HG03378 (cell line): ENCODE data around the gene UGT1A6.

Experiments
- ATAC-seq: cut with Tn5 transposase; IDR thresholded peaks from one replicate; pipeline ENCODE4 v1.9.1; 2021; ENCODE audit warnings: mild to moderate bottlenecking, moderate library complexity; ENCODE audit not compliant: unreplicated experiment

UGT1A6 gene

DNA sequence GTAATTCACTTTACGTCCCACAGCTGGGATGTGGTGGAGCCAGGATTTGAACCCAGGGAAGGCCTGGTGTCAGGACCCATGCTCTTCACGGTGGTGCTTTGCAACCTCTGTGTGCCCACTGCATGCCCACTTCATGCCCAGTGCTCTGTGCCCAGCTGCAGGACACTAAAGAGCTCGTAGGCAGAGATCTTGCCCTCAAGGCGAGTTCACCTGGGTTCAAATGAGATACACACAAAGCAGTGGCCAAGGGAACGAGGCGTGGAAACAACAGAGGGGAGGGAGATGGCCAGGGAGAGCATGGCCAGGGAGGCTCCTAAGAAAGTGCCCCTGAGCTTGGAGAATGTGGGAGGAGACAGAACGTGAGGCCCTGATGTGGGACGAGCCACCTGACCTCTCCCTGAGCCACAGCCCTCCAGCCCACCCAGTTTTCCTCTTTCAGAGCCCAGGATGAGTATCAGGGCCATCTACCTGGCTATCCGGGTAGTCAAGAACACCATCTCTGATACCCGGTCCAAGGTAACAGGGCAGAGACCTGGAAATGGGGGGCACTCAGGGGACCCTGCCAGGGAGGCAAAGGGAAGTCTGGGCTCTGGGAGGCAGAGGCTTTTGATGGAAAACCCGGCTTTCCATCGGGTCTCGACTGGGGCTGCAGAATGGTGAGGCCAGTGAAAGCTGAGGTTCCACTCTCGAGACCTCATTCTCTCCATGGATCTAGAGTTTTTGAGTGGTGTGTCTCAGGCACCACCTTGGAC, 105.8 kb downstream of the UGT1A6 start:
- ATAC-seq = no peak

DNA sequence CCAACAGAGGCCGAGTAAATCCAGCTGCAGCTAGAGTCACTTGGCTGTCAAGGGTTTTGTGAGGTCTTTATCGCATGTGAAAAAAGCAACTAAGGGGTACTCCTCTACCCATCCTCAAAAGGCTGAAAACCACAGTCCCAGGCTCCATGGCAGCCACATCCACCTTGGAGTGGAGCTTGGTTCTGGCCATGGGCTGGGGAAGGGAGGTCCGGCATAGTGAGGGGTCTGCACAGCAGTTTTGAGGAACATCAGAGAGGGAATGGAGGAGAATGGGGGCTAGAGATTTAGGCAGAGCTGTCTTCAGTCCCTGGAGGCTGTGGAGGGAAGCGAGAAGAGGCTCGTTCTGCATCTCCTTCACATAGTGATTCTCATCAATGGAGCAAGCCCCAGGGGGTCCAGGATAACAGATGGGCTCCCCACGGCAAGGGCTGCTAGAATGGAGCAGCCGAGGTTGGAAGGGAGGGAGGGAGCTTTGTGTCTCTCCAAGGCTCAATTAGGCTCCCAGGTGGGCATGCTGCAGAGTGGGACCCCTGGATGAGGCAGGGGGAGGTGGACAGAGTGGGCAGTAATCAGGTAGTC, 106.5 kb downstream of the UGT1A6 start:
- ATAC-seq = no peak

DNA sequence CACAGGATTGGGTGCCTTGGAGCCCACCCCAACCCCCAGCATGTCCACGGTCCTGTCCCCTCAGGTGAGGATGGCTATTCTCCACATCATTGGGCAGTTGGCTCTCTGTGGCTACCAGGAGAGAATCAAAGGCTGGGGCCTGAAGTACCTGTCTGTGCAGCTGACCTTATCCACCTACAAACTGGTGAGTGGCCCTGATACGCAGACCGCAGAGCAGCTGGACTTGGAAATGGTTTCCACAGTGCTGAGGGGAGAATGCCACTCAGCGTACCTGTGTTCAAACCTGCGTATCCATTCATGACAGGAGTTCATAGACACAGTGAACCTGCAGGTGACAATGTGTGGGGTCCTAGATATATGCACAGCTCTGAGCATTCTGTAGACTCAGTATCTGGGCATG, 107.0 kb downstream of the UGT1A6 start:
- no peak for ATAC-seq

DNA sequence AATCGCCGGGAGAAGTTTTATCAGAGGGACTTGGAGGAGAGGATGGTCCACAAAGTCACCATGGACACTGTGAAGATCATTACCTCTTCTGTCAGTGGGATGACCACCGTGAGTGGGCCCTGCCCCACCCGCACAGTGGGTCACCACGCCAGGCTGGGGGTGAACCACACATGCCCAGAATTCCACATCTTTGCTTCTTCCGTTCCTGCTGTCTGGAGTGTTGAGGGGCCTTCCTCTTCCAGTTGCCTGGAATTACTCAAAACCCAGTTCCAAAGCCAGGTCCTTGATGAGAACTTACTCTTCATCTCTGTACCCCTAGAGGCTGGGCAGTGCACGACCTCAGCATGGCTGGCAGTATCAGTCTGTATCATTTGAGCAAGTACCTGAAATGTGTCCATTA, 107.5 kb downstream of the UGT1A6 start:
- no peak for ATAC-seq

DNA sequence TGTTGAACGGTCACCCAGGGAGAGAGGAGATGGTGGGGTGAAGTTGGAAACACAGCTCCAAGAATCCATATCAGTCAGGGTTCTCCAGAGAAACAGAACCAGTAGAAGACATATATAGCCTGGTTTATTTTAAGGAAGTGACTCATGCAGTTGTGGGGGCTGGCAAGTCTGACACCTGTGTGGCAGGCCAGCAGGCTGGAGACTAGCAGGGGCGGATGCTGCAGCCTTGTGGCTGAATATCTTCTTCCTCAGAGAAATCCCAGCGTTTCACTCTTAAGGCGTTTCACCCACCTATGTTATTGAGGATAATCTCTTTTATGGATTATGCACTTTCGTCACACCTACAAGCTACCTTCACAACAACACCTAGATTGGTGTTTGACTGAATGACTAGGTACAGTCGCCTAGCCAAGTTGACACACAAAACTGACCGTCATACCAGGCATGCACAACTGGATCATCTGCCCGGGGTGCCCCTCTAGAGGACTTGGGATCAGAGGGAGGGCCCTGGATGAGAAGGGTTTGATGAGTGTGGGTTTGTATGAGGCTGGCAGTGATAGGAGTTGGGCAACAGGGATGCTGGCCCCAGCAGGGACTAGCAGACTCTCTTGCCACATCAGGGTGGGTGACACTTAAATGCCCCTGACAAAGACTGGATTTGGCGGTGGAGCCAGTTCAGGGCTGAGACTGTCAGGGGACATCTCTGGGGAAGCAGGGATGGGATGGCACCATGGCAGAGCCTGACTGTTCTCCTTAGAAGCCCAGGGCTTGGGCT, 108.9 kb downstream of the UGT1A6 start:
- no peak for ATAC-seq

DNA sequence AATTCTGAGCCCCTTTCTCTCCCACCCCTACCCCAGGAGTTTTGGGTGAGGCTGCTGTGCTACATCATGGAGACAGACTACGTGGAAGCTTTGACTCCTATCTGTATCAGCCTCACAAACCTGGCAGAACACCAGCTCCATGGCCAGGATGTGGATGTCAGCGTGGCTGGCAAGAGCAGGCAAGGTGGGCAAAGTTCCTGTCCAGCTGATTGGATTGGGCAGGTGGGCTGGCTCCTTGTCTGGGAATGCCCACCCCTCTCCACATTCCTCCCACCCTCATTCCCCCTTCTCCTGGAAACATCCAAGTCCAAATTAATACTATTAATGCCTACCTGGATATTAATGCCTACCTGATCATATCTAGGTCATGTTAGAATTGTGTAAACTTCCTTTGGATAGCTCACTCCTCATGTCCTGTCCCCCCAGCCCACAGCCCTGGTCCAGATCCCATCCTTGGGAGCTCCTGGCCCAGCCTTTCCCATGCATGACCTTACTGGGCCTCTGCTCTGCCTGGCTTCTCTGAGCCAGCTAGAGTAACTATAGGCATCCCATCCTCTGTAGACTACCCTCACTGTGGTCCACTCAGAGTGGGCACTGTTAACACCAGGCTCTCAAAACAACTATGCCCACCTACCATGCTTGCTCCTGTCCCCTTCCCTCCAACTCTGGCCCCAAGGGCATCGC, 109.6 kb downstream of the UGT1A6 start:
- ATAC-seq = no peak

DNA sequence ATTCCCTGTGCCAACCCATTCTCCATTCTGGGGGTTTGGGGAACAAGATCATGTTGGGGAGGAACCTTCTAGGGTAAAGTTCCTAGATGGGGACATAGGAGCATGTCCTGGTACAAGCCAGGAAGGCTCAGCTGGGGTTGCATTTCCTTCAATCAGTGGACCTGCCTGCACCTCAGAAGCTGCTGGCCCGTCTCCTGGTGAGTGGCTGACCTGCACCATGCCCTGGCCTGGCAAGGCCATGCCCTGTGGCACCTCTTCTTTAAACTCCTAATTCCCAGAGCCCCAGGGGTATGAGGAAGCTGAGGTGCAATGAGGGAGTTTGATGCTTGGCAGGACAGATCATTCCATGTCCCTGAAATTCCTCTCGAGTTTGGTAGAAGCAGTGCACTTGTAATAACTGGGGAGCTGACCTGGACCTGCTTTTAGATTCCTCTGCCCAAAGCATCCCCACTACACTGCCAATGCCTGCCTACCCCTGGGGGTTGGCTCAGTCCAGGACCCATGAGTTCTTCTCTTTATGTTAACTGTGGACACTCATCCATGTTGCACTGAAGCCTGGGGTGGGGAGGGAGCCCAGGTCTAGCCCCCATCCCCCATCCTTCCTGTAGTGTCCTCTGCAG, 110.7 kb downstream of the UGT1A6 start:
- ATAC-seq = no peak

DNA sequence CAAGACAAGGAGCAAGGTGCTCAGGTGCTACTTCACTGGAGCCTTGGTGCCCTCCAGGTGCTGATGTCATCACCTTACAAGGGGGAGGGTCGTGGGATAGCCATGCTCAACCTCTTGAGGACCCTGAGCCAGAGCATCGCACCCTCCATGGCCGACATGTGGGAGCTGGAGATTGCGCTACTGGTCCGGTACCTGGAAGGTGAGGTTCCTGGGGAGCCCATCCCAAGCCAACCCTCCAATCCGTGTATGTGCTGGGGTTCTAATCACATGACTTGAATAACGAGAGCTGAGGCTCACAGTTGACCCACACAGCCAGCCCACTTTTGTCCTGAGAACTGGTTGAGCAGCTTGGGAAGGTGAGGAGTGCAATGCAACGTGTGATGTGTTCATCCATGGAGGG, 111.3 kb downstream of the UGT1A6 start:
- no peak for ATAC-seq

DNA sequence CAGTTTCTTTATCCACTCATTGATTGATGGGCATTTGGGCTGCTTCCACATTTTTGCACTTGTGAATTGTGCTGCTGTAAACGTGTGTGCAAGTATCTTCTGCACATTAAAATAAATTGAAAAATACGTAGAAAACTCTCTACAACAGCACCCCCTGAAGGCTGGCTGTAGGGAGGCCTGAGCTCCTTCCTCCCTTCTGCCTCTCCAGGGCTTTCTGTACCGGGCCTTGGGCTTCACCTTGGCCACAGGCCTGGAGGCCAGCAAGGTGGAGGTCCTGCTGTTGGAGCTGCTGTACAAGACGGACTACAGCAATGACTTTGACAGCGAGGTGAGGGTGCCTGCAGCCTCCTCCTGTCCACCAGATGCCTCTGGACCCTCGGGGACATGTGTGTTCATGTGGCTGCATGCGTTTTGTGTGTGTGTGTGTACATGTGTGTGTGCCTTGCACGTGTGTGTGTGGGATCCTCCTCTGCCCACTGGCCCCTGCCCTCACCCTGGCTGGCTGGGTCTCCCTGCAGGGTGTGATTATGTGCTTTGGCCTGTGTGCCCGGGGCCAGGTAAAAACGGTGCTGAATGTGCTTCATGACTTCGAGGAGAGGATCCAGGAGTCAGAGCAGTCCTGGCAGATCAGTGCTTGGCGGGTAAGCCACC, 114.7 kb downstream of the UGT1A6 start:
- ATAC-seq = no peak

DNA sequence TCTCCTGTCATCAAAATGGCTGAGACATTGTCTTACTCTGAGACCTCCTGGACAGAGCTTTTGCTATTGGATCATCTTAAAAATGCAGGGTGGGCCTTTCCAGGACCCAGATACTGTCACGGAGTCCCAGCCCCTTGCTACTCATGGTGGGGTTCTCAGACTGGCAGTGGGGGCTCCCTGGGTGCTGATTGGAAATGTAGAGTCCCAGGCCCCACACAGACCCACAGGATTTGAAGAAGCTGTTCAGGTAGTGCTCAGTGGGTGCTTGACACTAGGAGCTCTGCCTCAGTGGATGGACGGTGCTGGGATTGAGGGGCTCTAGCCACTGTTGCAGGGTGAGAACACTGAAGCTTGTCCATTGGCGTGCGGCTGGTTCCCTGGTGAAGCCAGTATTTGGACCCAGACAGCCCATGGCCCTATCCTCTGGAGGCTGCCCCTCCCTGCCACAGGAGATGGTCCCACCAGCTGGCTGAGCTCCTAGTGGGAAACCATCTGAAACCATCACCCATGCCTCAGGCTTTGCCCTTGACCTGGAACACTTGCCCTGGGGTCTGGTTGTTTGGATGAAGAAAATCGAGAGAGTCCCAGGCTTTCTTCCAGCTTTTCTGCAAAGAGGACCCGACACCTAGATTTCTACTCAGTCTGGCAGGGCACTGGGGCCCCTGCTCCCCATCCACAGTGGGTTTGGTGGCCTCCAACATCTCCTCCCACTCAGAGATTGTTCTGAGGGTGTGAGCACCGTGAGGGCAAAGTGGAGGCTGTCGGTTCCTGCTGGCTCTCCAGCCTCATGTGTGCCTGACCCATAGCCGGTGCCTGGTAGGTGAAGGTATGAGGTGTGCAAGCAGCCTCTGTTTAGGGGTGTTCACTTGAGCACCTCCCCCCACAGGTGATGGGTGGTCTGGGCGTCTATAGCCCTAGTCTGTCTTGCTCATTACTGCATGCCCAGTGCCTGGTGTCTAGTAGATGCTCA, 115.6 kb downstream of the UGT1A6 start:
- ATAC-seq = no peak

DNA sequence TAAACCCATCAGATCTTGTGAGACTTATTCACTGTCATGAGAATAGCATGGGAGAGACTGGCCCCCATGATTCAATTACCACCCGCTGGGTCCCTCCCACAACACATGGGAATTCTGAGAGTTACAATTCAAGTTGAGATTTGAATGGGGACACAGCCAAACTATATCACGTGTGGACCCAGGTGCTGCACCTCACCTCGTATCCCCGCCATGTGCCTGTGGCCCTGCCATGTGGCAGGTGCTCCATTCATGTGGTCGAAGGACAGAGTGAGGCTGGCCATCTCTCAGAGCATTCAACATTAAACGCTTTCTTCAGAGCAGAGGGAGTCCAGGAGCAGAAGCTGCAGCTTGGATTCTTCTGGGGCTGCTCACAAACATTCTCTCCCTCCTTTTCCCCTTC, 117.7 kb downstream of the UGT1A6 start:
- ATAC-seq = no peak

DNA sequence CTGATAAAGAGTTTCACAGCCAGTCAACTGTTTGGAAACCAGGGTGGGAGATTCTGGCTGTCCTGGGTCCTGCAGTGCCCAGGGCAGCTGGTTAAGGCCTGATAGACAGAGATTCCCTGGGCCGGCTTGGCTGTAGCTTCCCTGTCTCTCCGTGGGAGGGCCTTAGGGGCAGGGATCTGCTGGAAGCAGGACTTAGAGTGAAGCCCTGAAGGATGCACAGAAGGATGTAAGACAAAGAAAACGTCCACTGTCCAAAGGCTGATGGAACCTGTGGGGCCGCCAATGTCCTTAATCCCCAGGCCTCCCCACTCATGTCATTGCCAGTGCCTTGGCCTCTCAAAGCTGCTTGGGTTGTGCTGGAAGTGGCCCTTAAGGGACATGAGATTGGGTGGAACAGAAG, 118.4 kb downstream of the UGT1A6 start:
- no peak for ATAC-seq

DNA sequence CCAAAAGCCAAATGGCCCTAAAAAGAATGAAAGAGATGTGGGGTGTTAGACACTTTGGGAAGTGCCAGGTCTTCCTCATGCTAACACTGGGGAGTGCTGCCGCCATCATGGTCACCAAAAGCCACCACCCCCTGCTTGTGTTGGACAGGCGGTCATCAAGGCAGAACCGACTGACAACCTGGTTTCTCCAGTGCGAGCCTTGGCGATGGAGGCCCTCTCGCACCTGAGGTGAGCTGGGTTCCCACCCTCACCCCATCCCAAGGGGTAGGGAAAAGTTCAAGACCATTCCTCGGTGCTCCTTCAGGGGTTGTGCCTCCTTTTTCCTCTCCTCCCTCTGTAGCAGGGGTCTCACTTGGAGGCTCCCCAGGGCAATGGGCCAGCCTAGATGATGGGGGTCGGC, 119.0 kb downstream of the UGT1A6 start:
- no peak for ATAC-seq

DNA sequence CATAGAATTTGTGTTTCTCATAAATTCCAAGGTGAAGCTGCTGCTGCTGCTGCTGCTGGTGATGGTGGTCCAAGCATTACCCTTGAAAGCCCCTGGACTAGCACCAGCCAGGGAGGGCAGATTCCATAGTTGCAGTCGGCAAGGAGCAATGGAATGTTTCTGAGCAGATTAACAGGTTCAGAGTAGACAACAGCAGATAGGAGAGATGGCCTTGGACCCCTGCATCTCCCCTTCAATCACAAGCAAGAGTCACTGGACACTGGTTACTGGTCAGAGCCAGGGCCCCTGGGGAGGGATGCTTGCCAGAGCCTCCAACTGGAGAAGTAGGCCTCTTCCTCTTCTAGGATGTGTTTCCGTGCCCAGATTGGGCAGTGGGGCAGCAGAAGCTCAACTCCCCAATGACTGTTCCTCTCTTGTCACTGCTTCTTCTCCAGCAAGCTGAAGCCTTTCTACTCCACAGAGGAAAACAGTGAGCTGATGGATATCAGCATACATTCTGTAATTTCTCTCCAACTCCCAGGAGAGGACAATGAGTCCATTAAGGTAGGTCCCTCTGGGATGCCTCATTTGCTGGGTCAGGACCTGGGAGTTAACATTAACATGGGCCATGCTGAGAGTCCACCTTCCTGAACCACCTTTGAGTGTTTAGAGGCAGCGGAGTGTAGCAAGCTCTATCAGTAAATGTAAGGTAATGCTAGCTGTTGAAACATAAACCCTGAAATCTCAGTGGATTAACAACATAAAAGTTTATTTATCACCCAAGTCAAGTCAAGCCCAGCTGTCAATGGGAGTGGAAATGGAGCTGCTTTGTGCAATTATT, 120.8 kb downstream of the UGT1A6 start:
- ATAC-seq = no peak

DNA sequence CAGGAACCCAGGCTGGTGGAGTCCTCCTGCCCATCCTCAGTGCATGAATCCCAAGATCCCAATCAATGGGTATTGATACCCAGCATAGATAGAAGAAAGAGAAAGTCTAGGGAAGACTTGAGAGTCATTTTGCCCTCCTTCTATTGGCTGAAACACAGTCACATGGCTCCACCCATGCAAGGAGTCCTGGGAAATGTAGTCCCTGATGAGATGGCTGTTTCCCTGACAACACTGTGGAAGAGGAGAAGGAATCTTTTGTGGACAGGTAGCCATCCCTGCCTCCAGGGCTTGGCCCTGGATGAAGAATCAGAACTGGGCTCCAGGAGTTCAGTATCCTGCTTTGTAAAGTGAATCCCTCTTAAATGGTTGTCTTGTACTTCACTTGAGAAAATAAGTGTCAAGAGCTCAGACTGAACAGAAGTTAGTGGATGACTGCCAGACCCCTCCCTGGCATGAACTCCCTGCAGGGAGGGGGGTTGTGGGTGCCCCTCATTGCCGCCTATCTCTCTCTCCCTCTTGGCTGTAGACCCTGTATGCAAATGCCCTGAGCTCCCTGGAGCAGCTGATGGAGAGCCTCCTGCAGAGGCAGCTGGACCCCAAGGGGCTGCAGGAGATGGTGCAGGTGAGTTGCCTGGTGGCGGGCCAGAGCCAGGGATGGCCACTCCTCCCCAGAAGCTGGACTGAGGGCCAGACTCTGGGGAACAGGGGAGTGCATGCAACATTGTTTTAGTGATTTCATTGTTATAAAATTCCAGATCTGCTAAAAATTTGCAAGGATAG, 121.6 kb downstream of the UGT1A6 start:
- ATAC-seq = no peak

DNA sequence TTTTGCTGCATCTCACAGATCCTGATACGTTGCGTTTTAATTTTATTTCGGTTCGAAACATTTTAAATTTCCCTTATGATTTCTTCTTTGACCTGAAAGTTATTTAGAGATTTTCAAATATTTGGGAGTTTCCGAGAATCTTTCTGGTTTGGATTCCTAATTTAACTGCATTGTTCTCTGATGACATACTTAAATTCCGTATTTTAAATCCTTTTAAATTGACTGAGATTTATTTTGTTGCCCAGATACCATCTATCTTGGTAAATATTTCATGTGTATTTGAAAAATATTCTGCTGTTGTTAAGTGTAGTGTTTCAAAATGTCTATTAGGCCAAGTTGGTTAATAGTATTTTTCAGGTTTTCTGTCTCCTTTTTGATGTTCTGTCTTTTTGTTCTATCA, 123.2 kb downstream of the UGT1A6 start:
- ATAC-seq = no peak

DNA sequence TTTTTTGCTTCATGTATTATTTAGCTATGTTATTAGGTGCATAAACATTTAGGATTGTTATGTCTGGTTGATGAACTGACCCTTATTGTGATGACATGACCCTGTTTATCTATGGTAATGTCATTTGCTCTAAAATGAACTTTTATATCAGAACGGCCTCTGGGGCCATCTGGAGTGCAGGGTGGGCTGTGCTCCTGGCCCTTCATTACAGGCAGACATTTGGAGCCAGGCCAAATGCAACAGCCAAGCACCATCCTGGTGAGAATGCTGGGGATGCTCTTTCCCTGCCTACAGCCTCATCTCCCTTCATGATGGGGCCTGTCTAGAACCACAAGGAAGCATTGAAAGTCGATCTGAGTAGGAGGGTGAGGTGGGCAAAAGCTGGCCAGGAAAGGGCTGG, 123.6 kb downstream of the UGT1A6 start:
- no peak for ATAC-seq

DNA sequence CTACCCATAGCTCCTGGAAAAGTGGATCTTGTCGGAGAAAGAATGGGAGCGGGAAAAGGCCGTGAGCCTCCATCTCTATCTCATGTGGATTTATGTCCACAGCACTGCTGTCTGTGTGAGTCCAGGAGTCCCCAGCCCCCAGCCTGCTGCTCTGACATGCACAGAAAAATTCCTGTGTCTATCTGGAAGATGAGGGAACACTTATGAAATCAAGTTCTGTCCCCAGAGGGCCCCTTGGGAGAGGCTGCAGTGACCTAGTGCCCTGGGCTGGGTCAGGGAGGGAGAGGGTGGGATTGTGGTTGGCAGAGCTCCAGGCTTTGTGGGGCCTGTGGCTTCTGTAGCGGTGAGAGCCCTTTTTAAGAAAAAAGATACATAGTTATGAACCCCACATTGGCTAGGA, 124.1 kb downstream of the UGT1A6 start:
- no peak for ATAC-seq
